IMR-90 (cell line): Measurements from ENCODE around the gene PNO1. TPM values are rescaled to one million over a fixed set of nuclear protein-coding genes. Genes with fewer than 3 reads are reported as not detected.

Experiments used
- ATAC-seq: fragments of 200-7000 bp; cut with Tn5 transposase; 2 replicates; pipeline ENCODE4 v1.9.1; 2020; ENCODE audit warnings: low read depth, mild to moderate bottlenecking, moderate library complexity
- BruUV-seq: library from RNA; stranded (reverse); fragments of 400-500 nt; replicated peaks from 2 replicates; lab custom pipeline; 2021; lab: Mats Ljungman, UMichigan
- CTCF ChIA-PET: fragments of 300-600 bp; formaldehyde crosslinking; extraction: SDS; loops from one replicate; lab custom pipeline; 2021; ENCODE audit warnings: antibody characterized with exemption; lab: Yijun Ruan, JAX
- POLR2A ChIA-PET: fragments of 300-600 bp; sonication (Branson Sonifier 250); formaldehyde crosslinking; loops from one replicate; lab custom pipeline; 2022; ENCODE audit warnings: antibody characterized with exemption; ENCODE audit not compliant: unreplicated experiment; lab: Charles Lee
- DNase-seq: peaks from one replicate; pipeline ENCODE4 v3.0.0; 2013
- H2AFZ ChIP-seq: replicated peaks from 2 replicates; pipeline ENCODE3; 2013; ENCODE audit warnings: low read length, mild to moderate bottlenecking; ENCODE audit not compliant: poor library complexity
- H2AK5ac ChIP-seq: 2 replicates; pipeline ENCODE4 v1.6.1; 2013; ENCODE audit warnings: low read depth, low read length, inconsistent platforms
- H2AK9ac ChIP-seq: replicated peaks from 2 replicates; pipeline ENCODE3; 2013; ENCODE audit warnings: mild to moderate bottlenecking, low read depth, low read length, moderate library complexity; ENCODE audit not compliant: poor library complexity
- H2BK120ac ChIP-seq: 2 replicates; pipeline ENCODE4 v1.6.1; 2013; ENCODE audit warnings: low read depth, low read length, inconsistent platforms
- H2BK15ac ChIP-seq: 3 replicates; pipeline ENCODE4 v1.6.1; 2013; ENCODE audit warnings: low read depth, low read length, inconsistent platforms
- H2BK20ac ChIP-seq: 2 replicates; pipeline ENCODE4 v1.6.1; 2013; ENCODE audit warnings: low read depth, mild to moderate bottlenecking, inconsistent platforms, low read length, moderate library complexity
- H2BK5ac ChIP-seq: 2 replicates; pipeline ENCODE4 v1.6.1; 2013; ENCODE audit warnings: mild to moderate bottlenecking, low read depth, low read length, inconsistent platforms; ENCODE audit not compliant: poor library complexity, severe bottlenecking
- H3K14ac ChIP-seq: replicated peaks from 2 replicates; pipeline ENCODE4 v1.6.1; 2013; ENCODE audit warnings: low read depth, low read length, inconsistent platforms
- H3K18ac ChIP-seq: 2 replicates; pipeline ENCODE4 v1.6.1; 2013; ENCODE audit warnings: low read depth, low read length, control low read depth
- H3K23ac ChIP-seq: 2 replicates; pipeline ENCODE4 v1.6.1; 2013; ENCODE audit warnings: low read depth, low read length, inconsistent platforms
- H3K27ac ChIP-seq: 2 replicates; pipeline ENCODE4 v1.5.1; 2013; ENCODE audit warnings: mild to moderate bottlenecking, control low read depth, low read length; ENCODE audit not compliant: insufficient read depth
- H3K27me3 ChIP-seq: 2 replicates; pipeline ENCODE4 v1.6.1; 2013; ENCODE audit warnings: low read length; ENCODE audit not compliant: control insufficient read depth, insufficient read depth
- H3K36me3 ChIP-seq: 2 replicates; pipeline ENCODE4 v1.6.1; 2013; ENCODE audit warnings: low read length, mixed read lengths; ENCODE audit not compliant: control insufficient read depth, insufficient read depth
- H3K4ac ChIP-seq: 2 replicates; pipeline ENCODE4 v1.6.1; 2013; ENCODE audit warnings: low read depth, low read length, inconsistent platforms
- H3K4me1 ChIP-seq: 2 replicates; pipeline ENCODE4 v1.6.1; 2013; ENCODE audit warnings: low read length, mixed read lengths; ENCODE audit not compliant: control insufficient read depth, insufficient read depth
- H3K4me2 ChIP-seq: 2 replicates; pipeline ENCODE4 v1.6.1; 2013; ENCODE audit warnings: low read depth, mild to moderate bottlenecking, control low read depth, low read length, moderate library complexity
- H3K4me3 ChIP-seq: 2 replicates; pipeline ENCODE4 v1.5.1; 2013; ENCODE audit warnings: low read depth, mild to moderate bottlenecking, control low read depth, low read length, moderate library complexity; ENCODE audit not compliant: insufficient read depth
- H3K56ac ChIP-seq: 2 replicates; pipeline ENCODE4 v1.6.1; 2013; ENCODE audit warnings: low read length, inconsistent platforms; ENCODE audit not compliant: insufficient read depth; ENCODE audit errors: extremely low read depth
- H3K79me1 ChIP-seq, 2 experiments: 2 replicates each; pipeline ENCODE4 v1.6.1; 2013; ENCODE audit warnings: low read length in 2 of 2, inconsistent platforms in 1 of 2, low read depth in 1 of 2
- H3K9ac ChIP-seq: 2 replicates; pipeline ENCODE4 v1.6.1; 2013; ENCODE audit warnings: low read depth, low read length, control low read depth
- H3K9me1 ChIP-seq: 2 replicates; pipeline ENCODE4 v1.6.1; 2013; ENCODE audit warnings: low read length, inconsistent platforms; ENCODE audit not compliant: insufficient read depth
- H3K9me3 ChIP-seq: 2 replicates; pipeline ENCODE4 v1.6.1; 2013; ENCODE audit warnings: low read length; ENCODE audit not compliant: control insufficient read depth, insufficient read depth
- H4K20me1 ChIP-seq: 2 replicates; pipeline ENCODE4 v1.6.1; 2013; ENCODE audit warnings: low read length, inconsistent platforms; ENCODE audit not compliant: insufficient read depth
- H4K5ac ChIP-seq: 2 replicates; pipeline ENCODE4 v1.6.1; 2013; ENCODE audit warnings: mild to moderate bottlenecking, low read depth, low read length, control low read depth
- H4K8ac ChIP-seq, 2 experiments: 2 replicates each; pipeline ENCODE4 v1.6.1; 2013; ENCODE audit warnings: low read depth in 2 of 2, low read length in 2 of 2, control low read depth in 1 of 2, inconsistent platforms in 1 of 2
- H4K91ac ChIP-seq: 2 replicates; pipeline ENCODE4 v1.6.1; 2013; ENCODE audit warnings: low read depth, low read length, inconsistent platforms; ENCODE audit not compliant: insufficient read depth
- BHLHE40 ChIP-seq: fragments of 150-350 bp; IDR thresholded peaks from 2 replicates; pipeline ENCODE4 v1.6.1; 2016; ENCODE audit warnings: mild to moderate bottlenecking, low read depth, low read length
- CEBPB ChIP-seq: IDR thresholded peaks from 2 replicates; pipeline ENCODE4 v1.6.1; 2012; ENCODE audit warnings: low read depth, low read length, improper control_type of control experiment
- CHD1 ChIP-seq: IDR thresholded peaks from 2 replicates; pipeline ENCODE4 v1.6.1; 2012; ENCODE audit warnings: low read depth, low read length, improper control_type of control experiment
- CTCF ChIP-seq: conservative IDR thresholded peaks from 2 replicates; pipeline ENCODE4 v1.5.1; 2012; ENCODE audit warnings: mild to moderate bottlenecking, low read depth, low read length, improper control_type of control experiment
- ELK1 ChIP-seq: fragments of 150-350 bp; IDR thresholded peaks from 2 replicates; pipeline ENCODE4 v1.6.1; 2016; ENCODE audit warnings: low read depth, mild to moderate bottlenecking, low read length, moderate library complexity, borderline replicate concordance
- FOS ChIP-seq: fragments of 150-350 bp; IDR thresholded peaks from 2 replicates; pipeline ENCODE4 v1.6.1; 2016; ENCODE audit warnings: low read depth, low read length
- MAFK ChIP-seq: IDR thresholded peaks from 2 replicates; pipeline ENCODE4 v1.6.1; 2012; ENCODE audit warnings: low read depth, low read length, improper control_type of control experiment
- MAZ ChIP-seq: IDR thresholded peaks from 2 replicates; pipeline ENCODE4 v1.6.1; 2012; ENCODE audit warnings: low read depth, mild to moderate bottlenecking, low read length, improper control_type of control experiment, moderate library complexity, borderline replicate concordance
- MXI1 ChIP-seq: IDR thresholded peaks from 2 replicates; pipeline ENCODE4 v1.6.1; 2012; ENCODE audit warnings: low read depth, mild to moderate bottlenecking, low read length, moderate library complexity, borderline replicate concordance
- NFE2L2 ChIP-seq: fragments of 150-350 bp; IDR thresholded peaks from 2 replicates; pipeline ENCODE4 v1.6.1; 2016; ENCODE audit warnings: low read depth, mild to moderate bottlenecking, low read length
- POLR2A ChIP-seq: IDR thresholded peaks from 2 replicates; pipeline ENCODE4 v1.6.1; 2012; ENCODE audit warnings: mild to moderate bottlenecking, low read depth, low read length
- RAD21 ChIP-seq: IDR thresholded peaks from 2 replicates; pipeline ENCODE4 v1.6.1; 2012; ENCODE audit warnings: low read length, improper control_type of control experiment
- RCOR1 ChIP-seq: IDR thresholded peaks from 2 replicates; pipeline ENCODE4 v1.6.1; 2012; ENCODE audit warnings: mild to moderate bottlenecking, low read length, improper control_type of control experiment; ENCODE audit not compliant: insufficient replicate concordance
- RFX5 ChIP-seq: IDR thresholded peaks from 2 replicates; pipeline ENCODE4 v1.8.0; 2012; ENCODE audit warnings: low read depth, mild to moderate bottlenecking, low read length, moderate library complexity
- SMC3 ChIP-seq: fragments of 150-350 bp; IDR thresholded peaks from 2 replicates; pipeline ENCODE4 v1.6.1; 2016; ENCODE audit warnings: low read depth, mild to moderate bottlenecking, antibody characterized with exemption, low read length, moderate library complexity
- USF2 ChIP-seq: fragments of 150-350 bp; IDR thresholded peaks from 2 replicates; pipeline ENCODE4 v1.6.1; 2017; ENCODE audit warnings: mild to moderate bottlenecking, antibody characterized with exemption, low read length, low read depth
- WGBS, 2 experiments: methylation state at CpG; one replicate each; pipeline versions ENCODE4 v1.1.5 to v1.1.7; 2013; ENCODE audit warnings: missing lambda C conversion rate in 2 of 2; ENCODE audit not compliant: insufficient read length in 1 of 2; ENCODE audit errors: extremely low coverage in 2 of 2; 5-methylcytosine and 5-hydroxymethylcytosine counted together
- dilution Hi-C: fragments of 300-500 bp; cut with HindIII; formaldehyde crosslinking; loops from one replicate; pipeline ENCODE4 v1.14.3; 2018; ENCODE audit warnings: low sequenced_read_pairs; ENCODE audit not compliant: unreplicated experiment
- in situ Hi-C: fragments of 300-500 bp; cut with MboI; formaldehyde crosslinking; loops from 3 replicates; pipeline ENCODE4 v1.14.3; 2019; ENCODE audit warnings: low sequenced_read_pairs, inconsistent platforms, mixed read lengths
- intact Hi-C: fragments of 100-400 bp; cut with micrococcal nuclease; formaldehyde crosslinking; loops from 2 replicates; pipeline ENCODE4 v1.10.0; 2022
- polyA plus RNA-seq, 3 experiments: library from polyadenylated mRNA; depleted of rRNA; stranded (reverse); fragments of >200 nt; gene quantifications; 2 replicates each; pipeline ENCODE4 v1.2.3, GENCODE V29; 2012; ENCODE audit warnings: low replicate concordance in 1 of 3
- total RNA-seq: library from RNA; depleted of rRNA; stranded (reverse); fragments of >200 nt; gene quantifications from 2 replicates; pipeline ENCODE4 v1.2.3, GENCODE V29; 2012

Gene PNO1
- total and polyA plus RNA-seq, 2 of the 4 experiments (the other 2 are of a cell fraction), result 12.8 to 14.7 TPM

- ATAC-seq (no peak), DNase-seq (no peak)
- ChIA-PET CTCF (interaction anchor here (1.4 kb wide), 1 partner anchor 25 kb away, joined by 3 read pairs; no protein-coding TSS in a partner anchor), POLR2A (no interaction called here)
- Histone ChIP-seq H3K4me3 (no peak overlapping the region), H4K20me1 (peaks cover 34% of the 10 kb centered on the region; the same call in 1 of the 2 replicates), H3K36me3 (no peaks in the 10 kb centered on the region), H3K9ac (no peak overlapping the region), H3K4me2 (no peak overlapping the region), H2BK120ac (no peak overlapping the region), H3K4me1 (peaks cover 5% of the 10 kb centered on the region), H2AFZ (no peak overlapping the region), H3K27ac (no peak overlapping the region), H4K5ac (no peak overlapping the region), H3K56ac (no peak overlapping the region), H3K23ac (no peak overlapping the region), H3K4ac (no peak overlapping the region), H2BK5ac (no peak overlapping the region), H2AK5ac (no peak overlapping the region), H3K9me1 (no peaks in the 10 kb centered on the region; the same call in 1 of the 2 replicates), H3K27me3 (no peaks in the 10 kb centered on the region), H3K79me1 (peaks cover 6 to 47% of the 10 kb centered on the region in 2 experiments; a peak in 3 of 4 replicates), H2BK15ac (no peak overlapping the region), H3K18ac (no peak overlapping the region), H3K14ac (no peak overlapping the region), H2AK9ac (no peak overlapping the region), H4K8ac (no peak overlapping the region), H2BK20ac (no peak overlapping the region), H3K9me3 (no peaks in the 10 kb centered on the region), H4K91ac (no peak overlapping the region)
- BruUV-seq, result no TSS peak
- dilution Hi-C loops, result no loop called here
- intact Hi-C loops, result loop anchor here (5.0 kb wide), 1 partner anchor 37 kb away; no protein-coding TSS in a partner anchor
- in situ Hi-C loops, result no loop called here
- TF ChIP-seq CHD1, result no peak
- no peak for TF ChIP-seq RAD21
- no peak for TF ChIP-seq BHLHE40
- no peak for TF ChIP-seq MXI1
- TF ChIP-seq POLR2A, result no peak
- TF ChIP-seq USF2, result no peak
- no peak for TF ChIP-seq MAZ
- TF ChIP-seq CEBPB, result no peak
- no peak for TF ChIP-seq ELK1
- TF ChIP-seq CTCF, result no peak
- TF ChIP-seq FOS, result no peak
- no peak for TF ChIP-seq RFX5
- TF ChIP-seq MAFK, result no peak
- TF ChIP-seq NFE2L2, result no peak
- TF ChIP-seq RCOR1, result no peak
- TF ChIP-seq SMC3, result no peak
- WGBS, 2 experiments, result 100% methylated on average over 1 of the region's 4 CpGs; no CpG with 5 or more reads in 1 of the 2 experiments
Observed at GRCh38 chr2:68200157-68200787, 42.6 kb downstream of the PNO1 start.
